DMS79 (cell line): ENCODE data around the gene TTC22.

Experiments
- DNase-seq: peaks from one replicate; lab custom pipeline; 2025; lab: John Stamatoyannopoulos, UW

The TTC22 gene

GRCh38 chr1:54800899-54801759 lies at the start of gene TTC22:
TSS of gene TTC22 (minus strand) at chr1:54801323. CDS start at chr1:54801163, 160 bp downstream.
- DNase-seq = peak; percentile 52

- no peak for DNase-seq
These were observed 49.6 kb upstream of the TTC22 start for GRCh38 chr1:54850737-54851136.

GRCh38 chr1:54850069-54850730 lies 49.1 kb upstream of the TTC22 start:
- no peak for DNase-seq

GRCh38 chr1:54849219-54850068 lies 48.3 kb upstream of the TTC22 start:
- DNase-seq = no peak

GRCh38 chr1:54848134-54848948 lies 47.2 kb upstream of the TTC22 start:
- DNase-seq = no peak

GRCh38 chr1:54846716-54847284 lies 45.7 kb upstream of the TTC22 start:
- DNase-seq = no peak

- no peak for DNase-seq
These were observed 45.2 kb upstream of the TTC22 start for GRCh38 chr1:54846301-54846700.

- DNase-seq = no peak
These were observed 44.6 kb upstream of the TTC22 start for GRCh38 chr1:54845772-54846171.

- DNase-seq = no peak
These were observed 43.4 kb upstream of the TTC22 start for GRCh38 chr1:54844564-54844963.

GRCh38 chr1:54843449-54843848 lies 42.3 kb upstream of the TTC22 start:
- DNase-seq = no peak

- no peak for DNase-seq
These were observed 41.8 kb upstream of the TTC22 start for GRCh38 chr1:54842963-54843362.

- DNase-seq = no peak
These were observed 41.2 kb upstream of the TTC22 start for GRCh38 chr1:54842206-54842915.

GRCh38 chr1:54839824-54840223 lies 38.7 kb upstream of the TTC22 start:
- no peak for DNase-seq

- no peak for DNase-seq
These were observed 37.5 kb upstream of the TTC22 start for GRCh38 chr1:54838565-54839180.

- no peak for DNase-seq
These were observed 36.1 kb upstream of the TTC22 start for GRCh38 chr1:54837002-54837853.

GRCh38 chr1:54836594-54836993 lies 35.5 kb upstream of the TTC22 start:
- DNase-seq = no peak

GRCh38 chr1:54835970-54836369 lies 34.8 kb upstream of the TTC22 start:
- DNase-seq = no peak

- DNase-seq = no peak
These were observed 34.2 kb upstream of the TTC22 start for GRCh38 chr1:54835131-54835898.
